RKO (cell line): ENCODE results near the gene SWAP70.
"Not testable (repeated sequence)": the region's sequence is repeated elsewhere in the genome, so short reads cannot be mapped to it uniquely, and the experiment has no call there.

ENCODE experiments used
- DNase-seq: peaks from one replicate; pipeline ENCODE4 v3.0.0-alpha.2; 2016; ENCODE audit warnings: low spot score

The SWAP70 gene

DNA sequence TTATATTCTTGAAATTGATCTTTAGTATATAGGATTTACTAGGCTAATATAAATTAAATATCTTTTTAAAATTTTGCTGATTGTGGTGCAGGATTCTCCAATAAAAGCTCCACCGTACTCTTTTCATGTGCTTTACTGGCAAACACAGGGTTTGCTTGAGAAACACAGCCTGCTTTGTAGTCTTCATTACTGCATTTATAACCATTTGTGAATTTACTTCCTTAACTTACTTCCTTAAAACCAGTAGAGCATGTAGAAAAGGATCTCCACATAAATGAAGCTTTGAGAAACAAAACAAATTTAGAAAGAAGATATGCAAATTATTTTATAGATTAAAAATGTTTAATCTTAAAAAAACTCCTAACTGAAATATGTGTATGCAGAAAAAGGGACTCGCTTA, 28.8 kb downstream of the SWAP70 start:
- no peak for DNase-seq

- DNase-seq, result no peak
Measured at GRCh38 chr11:9693801-9694553, 30.1 kb downstream of the SWAP70 start.

- not testable (repeated sequence) for DNase-seq
Measured at GRCh38 chr11:9695228-9695627, 31.4 kb downstream of the SWAP70 start.

GRCh38 chr11:9697766-9698165, 33.9 kb downstream of the SWAP70 start:
- DNase-seq, result no peak

DNA sequence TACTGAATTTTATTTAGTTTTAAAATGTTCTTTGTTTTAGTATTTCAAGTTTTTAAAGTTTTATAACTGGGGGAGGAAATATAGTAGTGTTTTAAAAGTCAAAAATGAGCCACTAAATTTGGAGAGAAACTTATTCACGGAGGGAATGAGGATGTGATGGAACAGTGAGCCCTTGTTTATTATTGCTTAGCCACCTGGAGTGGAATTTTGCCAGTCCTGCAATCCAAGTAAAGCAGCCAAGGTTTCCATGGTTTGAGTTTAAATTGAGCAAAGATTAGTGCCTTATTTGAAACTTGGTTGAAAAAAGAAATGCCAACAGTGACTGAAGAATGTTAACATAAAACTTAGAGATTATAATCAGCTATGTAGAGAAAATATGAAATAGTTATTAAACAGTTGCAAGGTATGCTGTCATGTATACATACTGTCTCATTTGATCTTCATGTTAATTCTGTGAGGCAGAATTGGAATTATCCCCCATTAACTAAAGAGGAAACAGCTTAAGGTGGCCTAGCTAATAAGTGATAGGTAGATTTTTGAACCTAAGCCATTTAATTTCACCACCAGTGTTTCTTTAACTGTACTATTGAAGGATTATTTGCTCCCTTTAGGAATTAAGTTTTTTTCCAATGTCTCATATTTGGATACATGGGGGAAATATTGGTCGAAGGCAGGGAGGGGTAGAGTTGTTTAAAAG, 36.4 kb downstream of the SWAP70 start:
- DNase-seq, result no peak

- no peak for DNase-seq
Measured at GRCh38 chr11:9701799-9702198, 37.9 kb downstream of the SWAP70 start.

- DNase-seq, result no peak
Measured at GRCh38 chr11:9703280-9703679, 39.4 kb downstream of the SWAP70 start.

DNA sequence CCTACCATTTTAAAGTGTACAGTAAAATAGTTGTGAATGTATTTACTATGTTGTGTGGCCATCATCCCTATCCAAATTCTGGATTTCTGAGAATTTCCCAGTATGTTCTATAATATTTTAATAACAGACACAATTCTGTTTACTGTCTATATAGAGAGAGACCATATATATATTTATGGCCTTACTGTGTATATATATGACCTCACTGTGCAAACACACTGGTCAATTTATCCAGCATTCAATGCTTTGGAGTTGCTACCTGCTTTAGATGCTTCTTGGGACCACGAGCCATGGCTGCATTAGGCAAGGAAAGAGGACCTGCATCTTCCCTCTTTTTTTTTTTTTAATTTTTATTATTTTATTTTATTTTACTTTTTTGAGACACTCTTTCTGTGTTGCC, 40.2 kb downstream of the SWAP70 start:
- DNase-seq, result no peak

GRCh38 chr11:9704620-9705019, 40.7 kb downstream of the SWAP70 start:
- DNase-seq, result no peak

- DNase-seq, result not testable (repeated sequence)
Measured at GRCh38 chr11:9705361-9705760, 41.5 kb downstream of the SWAP70 start.

DNA sequence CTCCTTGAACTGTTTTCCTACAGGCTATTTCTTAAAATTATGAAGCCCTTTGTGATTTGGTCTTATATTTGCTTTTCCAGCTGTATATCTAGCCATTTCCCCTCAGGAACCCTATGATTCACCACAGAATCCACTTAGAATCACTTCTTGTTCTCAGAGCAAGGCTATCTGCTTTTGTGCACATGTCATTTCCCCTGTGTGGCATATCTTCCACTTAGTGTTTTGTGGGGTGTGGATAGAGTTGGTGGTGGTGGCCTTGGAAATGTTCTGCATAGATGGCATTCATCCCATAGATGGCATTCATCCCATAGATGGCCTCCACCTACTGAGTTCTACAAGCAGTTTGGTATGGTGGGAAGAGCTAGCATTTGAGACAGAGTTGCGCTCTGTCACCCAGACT, 44.7 kb downstream of the SWAP70 start:
- no peak for DNase-seq

DNA sequence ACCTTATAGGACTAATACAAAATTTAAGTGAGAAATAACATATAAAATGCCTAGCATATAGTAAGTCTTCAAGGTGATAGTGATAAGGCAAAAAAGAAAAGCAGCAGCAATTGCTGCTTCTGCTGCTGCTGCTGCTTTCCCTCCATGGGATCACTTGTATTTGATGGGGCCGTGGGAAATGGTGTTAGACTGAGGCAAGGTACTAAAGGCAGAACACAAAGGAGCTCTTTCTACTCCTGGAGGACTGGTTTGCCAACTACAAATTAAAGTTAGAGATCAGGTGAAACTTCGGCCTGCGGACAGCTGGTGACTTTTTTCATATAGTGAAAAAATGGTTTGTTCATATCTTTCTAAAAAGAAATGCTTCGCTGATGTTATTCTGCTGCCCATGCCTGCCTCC, 46.3 kb downstream of the SWAP70 start:
- DNase-seq, result no peak

DNA sequence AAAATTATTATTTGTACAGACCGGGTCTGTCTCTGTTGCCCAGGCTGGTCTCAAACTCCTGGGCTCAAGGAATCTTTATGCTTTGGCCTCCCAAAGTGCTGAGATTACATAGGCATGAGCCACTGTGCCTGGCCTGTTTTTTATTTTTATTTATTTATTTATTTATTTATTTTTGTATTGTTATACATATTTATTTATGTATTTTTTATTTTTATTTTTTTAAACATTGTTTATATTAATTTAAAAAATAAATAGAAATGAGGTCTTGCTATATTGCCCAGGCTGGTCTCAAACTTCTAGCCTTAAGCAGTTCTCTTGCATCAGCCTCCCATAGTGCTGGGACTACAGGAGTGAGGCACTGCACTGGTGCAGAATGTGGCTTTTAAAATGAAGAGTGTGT, 47.0 kb downstream of the SWAP70 start:
- no peak for DNase-seq

DNA sequence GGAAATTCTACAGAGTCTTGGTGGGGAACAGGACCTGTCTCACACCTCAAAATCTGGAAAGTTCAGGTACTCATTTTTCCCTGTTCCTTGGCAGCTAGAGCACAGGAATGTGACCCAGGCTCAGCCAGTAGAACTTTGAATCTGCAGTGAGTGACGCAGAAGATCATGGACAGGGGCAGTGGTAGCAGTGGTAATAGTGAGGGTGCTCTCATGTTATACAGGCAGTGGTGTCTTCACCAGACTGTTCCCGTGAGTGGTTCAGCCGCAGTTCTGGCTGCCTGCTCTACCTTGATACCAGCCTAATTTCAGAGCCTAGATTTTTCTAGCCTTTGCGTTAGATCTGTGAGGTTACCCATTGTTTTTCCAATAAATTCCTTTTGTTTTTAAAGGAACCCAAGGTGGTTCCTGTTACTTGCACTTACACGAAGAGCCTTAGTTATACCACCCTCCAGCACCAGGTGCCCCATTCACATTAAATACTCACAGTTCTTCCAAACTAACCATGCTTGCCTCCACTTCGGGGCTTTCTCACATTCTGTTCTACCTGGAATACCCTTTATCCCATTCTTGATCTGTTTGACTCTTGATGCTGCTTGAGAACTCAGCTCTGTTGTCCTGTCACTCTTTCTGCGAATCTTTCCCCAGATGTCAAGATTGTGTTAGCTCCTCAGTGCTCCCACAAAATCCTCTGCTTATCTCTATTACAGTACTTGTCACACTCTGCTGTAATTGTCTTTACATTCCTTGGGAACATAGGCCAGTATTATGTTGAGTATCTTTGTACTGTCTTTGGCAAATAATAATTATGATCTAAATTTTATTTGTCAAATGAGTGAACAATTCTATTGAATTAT, 47.8 kb downstream of the SWAP70 start:
- no peak for DNase-seq

DNA sequence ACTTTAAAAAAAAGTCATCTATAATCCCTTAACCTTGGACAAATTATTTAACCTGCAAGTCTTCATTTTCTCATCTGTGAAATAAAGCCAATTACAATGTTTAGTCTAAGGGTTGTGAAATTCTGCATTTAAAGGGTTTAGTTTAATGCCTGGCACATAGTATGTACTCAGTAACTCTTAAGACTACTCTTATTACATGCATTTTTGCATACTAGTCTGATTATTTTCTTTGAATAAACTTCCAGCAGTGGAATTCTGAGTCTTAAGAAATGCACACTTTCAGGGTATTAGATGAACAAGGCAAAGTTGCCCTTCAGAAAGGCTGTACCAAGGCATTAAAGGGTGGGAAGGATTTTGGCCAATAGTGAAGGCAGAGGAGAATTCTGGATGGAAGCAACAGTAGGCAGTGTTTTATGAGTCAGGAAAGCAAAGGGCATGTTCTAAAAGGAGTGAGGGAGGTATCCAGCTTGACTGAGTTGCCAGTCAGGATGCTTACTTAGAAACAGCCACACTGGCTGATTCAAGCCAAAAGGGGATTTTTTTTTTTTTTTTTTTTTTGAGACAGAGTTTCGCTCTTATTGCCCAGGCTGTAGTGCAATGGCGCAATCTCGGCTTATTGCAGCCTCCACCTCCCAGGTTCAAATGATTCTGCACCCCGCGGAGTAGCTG, 50.5 kb downstream of the SWAP70 start:
- no peak for DNase-seq

DNA sequence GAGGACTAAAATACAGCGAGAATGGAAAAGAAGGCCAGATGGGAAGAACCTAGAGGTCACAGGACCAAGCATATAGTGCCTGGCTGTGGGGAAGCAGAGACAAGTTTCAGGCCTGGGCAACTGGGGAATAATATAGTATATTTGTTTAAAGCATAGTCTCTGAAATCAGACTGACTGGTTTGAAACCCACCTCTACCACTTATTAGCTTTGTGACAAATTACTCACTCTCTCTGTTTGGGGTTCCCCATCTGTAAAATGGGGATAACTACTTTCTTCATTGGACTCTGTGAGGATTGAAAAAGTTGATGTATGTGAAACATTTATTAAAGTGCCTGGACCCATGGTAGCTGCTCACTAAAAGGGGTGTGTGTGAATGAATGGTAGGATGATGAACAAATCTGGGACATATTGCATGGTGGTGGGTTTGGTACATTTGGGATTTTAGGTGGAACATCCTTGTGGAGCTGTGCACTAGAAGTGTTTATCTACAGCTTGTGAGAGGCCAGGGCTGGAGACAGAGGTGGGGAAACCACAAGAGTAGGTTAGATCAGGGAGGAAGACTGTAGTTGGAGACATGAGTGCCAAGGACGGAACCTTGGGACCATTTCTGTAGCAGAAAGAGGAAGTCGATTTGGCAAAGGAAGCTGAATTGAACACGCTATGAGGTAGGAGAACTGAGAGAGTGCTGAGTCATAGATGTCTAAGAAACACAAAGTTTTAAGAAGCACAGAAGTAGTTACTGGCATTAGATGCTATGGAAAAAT, 52.6 kb downstream of the SWAP70 start:
- peak; percentile 25 for DNase-seq

GRCh38 chr11:9717040-9717357, 53.1 kb downstream of the SWAP70 start:
- no peak for DNase-seq

GRCh38 chr11:9717719-9718118, 53.8 kb downstream of the SWAP70 start:
- no peak for DNase-seq

GRCh38 chr11:9718147-9718546, 54.3 kb downstream of the SWAP70 start:
- no peak for DNase-seq

DNA sequence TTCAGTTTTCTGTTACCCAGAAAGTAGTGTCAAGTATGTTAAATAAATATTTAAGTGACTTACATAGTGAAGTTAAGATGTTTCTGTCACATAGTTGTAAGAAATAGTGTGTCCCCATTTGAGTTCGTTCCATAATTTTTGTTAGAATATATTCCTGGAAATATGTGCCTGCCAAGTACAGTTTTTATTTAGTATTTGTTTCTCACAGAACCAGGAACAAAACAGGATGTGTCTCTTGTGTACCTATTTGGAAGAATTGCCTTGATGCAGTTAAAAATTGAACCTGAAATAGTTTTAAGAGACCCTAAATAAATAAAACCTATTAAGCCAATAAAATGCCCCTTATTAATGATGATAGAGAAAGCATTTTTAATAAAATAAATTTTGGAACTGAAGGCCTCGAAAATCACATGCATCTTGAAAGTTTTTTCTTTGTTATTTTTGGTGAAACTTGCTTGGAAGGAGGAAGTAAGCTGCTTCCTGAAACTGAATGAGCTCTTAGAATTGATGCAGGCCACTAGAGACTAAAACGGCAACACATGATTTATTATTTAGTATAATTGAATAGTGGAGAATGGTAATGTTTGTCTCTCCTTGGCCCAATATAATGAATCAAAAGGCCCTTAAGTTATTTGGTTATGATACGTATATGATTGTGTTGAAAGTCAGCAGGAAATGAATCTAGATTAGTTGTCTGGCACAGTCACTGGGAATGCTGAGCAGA, 55.9 kb downstream of the SWAP70 start:
- DNase-seq, result peak; percentile 48

- DNase-seq, result no peak
Measured at GRCh38 chr11:9720290-9720630, 56.4 kb downstream of the SWAP70 start.
